Measurements from ENCODE around the gene ARRDC3.
"Not testable (repeated sequence)": the region's sequence is repeated elsewhere in the genome, so short reads cannot be mapped to it uniquely, and the experiment has no call there.

The ARRDC3 gene

GRCh38 chr5:91359962-91360609, 23.0 kb downstream of the ARRDC3 start:
- no peak overlapping the region for H3K4me3 ChIP-seq (ENCODE audit: extremely low read depth, insufficient read depth, low read length, poor library complexity, severe bottlenecking)
- 94 to 100% methylated on average over 2 to 3 of the region's 4 CpGs for WGBS, 2 experiments (ENCODE audit: insufficient coverage in 2 of 2)
- H3K4me1 ChIP-seq (ENCODE audit: control insufficient read depth, insufficient read depth, low read length, poor library complexity, severe bottlenecking): no peaks in the 10 kb centered on the region
- no peaks in the 10 kb centered on the region for H3K9me3 ChIP-seq (ENCODE audit: control insufficient read depth, low read length)
- no peak overlapping the region for H3K27ac ChIP-seq (ENCODE audit: low read depth, low read length, severe bottlenecking)
- no peaks in the 10 kb centered on the region for H3K36me3 ChIP-seq (ENCODE audit: control insufficient read depth, insufficient read depth, low read length)

DNA sequence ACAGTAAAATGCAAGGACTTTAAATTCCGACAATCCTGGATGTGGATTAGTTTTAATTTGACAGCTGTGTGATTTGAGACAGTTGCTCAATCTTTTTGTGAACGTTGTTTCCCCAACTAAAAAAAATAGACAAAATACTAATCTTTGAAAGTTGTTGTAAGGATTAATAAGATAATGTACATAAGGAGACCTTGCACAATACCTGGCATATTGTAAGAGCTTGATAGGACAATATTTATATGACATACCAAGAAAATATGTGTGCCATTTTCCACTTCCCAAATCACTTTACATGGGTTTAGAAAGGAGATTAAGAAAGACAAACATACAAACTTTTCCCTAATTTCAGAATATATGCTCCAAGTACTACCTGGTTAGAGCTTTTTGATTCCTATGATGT, 25.3 kb downstream of the ARRDC3 start:
- 100% methylated on average over 1 of the region's 2 CpGs; no CpG with 5 or more reads in 1 of the 2 experiments for WGBS, 2 experiments (ENCODE audit: insufficient coverage in 2 of 2)
- Histone ChIP-seq H3K36me3 (ENCODE audit: control insufficient read depth, insufficient read depth, low read length) (no peaks in the 10 kb centered on the region), H3K9me3 (ENCODE audit: control insufficient read depth, low read length) (no peaks in the 10 kb centered on the region), H3K27ac (ENCODE audit: low read depth, low read length, severe bottlenecking) (no peak overlapping the region), H3K4me1 (ENCODE audit: control insufficient read depth, insufficient read depth, low read length, poor library complexity, severe bottlenecking) (no peaks in the 10 kb centered on the region), H3K4me3 (ENCODE audit: extremely low read depth, insufficient read depth, low read length, poor library complexity, severe bottlenecking) (no peak overlapping the region)

DNA sequence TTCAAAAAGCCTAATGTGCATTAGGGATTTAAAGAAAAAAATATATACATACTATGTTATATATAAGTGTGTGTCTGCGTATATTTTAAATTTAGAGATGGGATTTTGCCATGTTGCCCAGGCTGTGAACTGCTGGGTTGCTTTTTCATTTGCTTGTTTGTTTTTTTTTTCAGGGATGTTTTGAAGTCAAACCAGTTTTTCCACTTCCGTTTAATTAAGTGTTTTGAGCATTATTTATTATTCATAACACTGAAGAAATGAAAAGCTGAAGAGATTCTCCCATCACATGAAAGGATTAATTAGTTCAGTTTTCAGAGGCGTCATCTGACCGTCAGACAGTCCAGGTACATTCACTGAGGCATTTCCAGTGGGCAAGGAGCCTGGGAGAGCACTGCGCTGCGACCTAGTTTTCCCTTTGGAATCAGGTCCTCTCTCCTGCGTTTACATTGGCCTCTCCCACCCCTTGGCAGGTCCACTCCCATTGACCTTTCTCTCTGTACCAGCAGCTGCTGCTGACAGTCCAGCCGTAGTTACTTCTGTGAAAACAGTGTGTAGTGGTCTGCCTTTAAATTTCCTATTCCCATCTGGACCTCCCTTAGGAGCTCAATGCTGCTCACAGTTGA, 26.0 kb downstream of the ARRDC3 start:
- H3K9me3 ChIP-seq (ENCODE audit: control insufficient read depth, low read length): no peaks in the 10 kb centered on the region
- H3K36me3 ChIP-seq (ENCODE audit: control insufficient read depth, insufficient read depth, low read length): no peaks in the 10 kb centered on the region
- H3K27ac ChIP-seq (ENCODE audit: low read depth, low read length, severe bottlenecking): no peak overlapping the region
- H3K4me1 ChIP-seq (ENCODE audit: control insufficient read depth, insufficient read depth, low read length, poor library complexity, severe bottlenecking): no peaks in the 10 kb centered on the region
- 82 to 93% methylated on average over 5 of the region's 8 CpGs for WGBS, 2 experiments (ENCODE audit: insufficient coverage in 2 of 2)
- H3K4me3 ChIP-seq (ENCODE audit: extremely low read depth, insufficient read depth, low read length, poor library complexity, severe bottlenecking): no peak overlapping the region

DNA sequence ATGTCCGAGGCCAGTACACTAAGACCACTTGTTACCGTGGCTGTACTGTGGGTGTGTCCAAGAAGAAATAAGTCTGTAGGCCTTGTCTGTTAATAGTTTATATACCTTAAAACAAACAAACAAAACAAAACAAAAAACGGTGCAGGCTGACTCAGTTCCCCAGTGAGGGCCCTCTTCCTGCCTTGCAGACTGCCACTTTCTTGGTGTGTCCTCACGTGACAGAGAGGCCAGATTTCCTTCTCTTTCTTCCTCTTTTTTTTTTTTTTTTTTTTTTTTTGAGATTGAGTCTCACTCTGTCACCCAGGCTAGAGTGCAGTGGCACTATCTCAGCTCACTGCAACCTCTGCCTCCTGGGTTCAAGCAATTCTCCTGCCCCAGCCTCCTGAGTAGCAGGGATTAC, 28.2 kb downstream of the ARRDC3 start:
- H3K36me3 ChIP-seq (ENCODE audit: control insufficient read depth, insufficient read depth, low read length); H3K4me1 ChIP-seq (ENCODE audit: control insufficient read depth, insufficient read depth, low read length, poor library complexity, severe bottlenecking); H3K9me3 ChIP-seq (ENCODE audit: control insufficient read depth, low read length); H3K4me3 ChIP-seq (ENCODE audit: extremely low read depth, insufficient read depth, low read length, poor library complexity, severe bottlenecking); H3K27ac ChIP-seq (ENCODE audit: low read depth, low read length, severe bottlenecking): not testable (repeated sequence)
- WGBS, 2 experiments (ENCODE audit: insufficient coverage in 2 of 2): 80 to 92% methylated on average over 1 to 2 of the region's 4 CpGs

- H3K4me1 ChIP-seq (ENCODE audit: control insufficient read depth, insufficient read depth, low read length, poor library complexity, severe bottlenecking): no peaks in the 10 kb centered on the region
- H3K4me3 ChIP-seq (ENCODE audit: extremely low read depth, insufficient read depth, low read length, poor library complexity, severe bottlenecking): no peak overlapping the region
- WGBS, 2 experiments (ENCODE audit: insufficient coverage in 2 of 2): 93 to 96% methylated on average over 7 to 9 of the region's 9 CpGs
- H3K9me3 ChIP-seq (ENCODE audit: control insufficient read depth, low read length): no peaks in the 10 kb centered on the region
- no peak overlapping the region for H3K27ac ChIP-seq (ENCODE audit: low read depth, low read length, severe bottlenecking)
- H3K36me3 ChIP-seq (ENCODE audit: control insufficient read depth, insufficient read depth, low read length): no peaks in the 10 kb centered on the region
Observed at GRCh38 chr5:91352831-91353695, 30.1 kb downstream of the ARRDC3 start.

DNA sequence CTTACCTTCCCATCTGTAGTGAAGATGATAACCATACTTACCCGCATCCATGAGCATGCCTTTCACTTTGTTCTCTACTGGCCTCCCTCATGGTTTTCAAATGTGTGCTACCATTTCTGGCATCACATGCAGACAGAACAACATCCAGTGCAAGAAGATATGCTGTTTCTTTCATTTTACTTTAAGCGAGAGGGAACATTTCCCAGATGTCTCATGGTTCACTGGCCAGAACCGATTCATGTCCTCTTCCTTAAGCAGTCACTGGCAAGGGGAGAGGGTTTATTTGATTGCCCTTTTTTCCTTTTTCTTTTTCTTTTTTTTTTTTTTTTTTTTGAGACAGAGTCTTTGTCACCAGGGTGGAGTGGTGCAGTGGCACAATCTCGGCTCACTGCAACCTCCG, 37.7 kb downstream of the ARRDC3 start:
- H3K36me3 ChIP-seq (ENCODE audit: control insufficient read depth, insufficient read depth, low read length): no peaks in the 10 kb centered on the region

GRCh38 chr5:91344661-91345200, 38.4 kb downstream of the ARRDC3 start:
- H3K4me1 ChIP-seq (ENCODE audit: control insufficient read depth, insufficient read depth, low read length, poor library complexity, severe bottlenecking): not testable (repeated sequence)
- WGBS, 2 experiments (ENCODE audit: insufficient coverage in 2 of 2): 60% methylated on average over 1 of the region's 4 CpGs; no CpG with 5 or more reads in 1 of the 2 experiments

More for the DNA sequence above, 37.7 kb downstream of the ARRDC3 start:
- no peak overlapping the region for H3K4me3 ChIP-seq (ENCODE audit: extremely low read depth, insufficient read depth, low read length, poor library complexity, severe bottlenecking)
- H3K4me1 ChIP-seq (ENCODE audit: control insufficient read depth, insufficient read depth, low read length, poor library complexity, severe bottlenecking): no peaks in the 10 kb centered on the region
- WGBS, 2 experiments (ENCODE audit: insufficient coverage in 2 of 2): 100% methylated on average over 3 of the region's 5 CpGs
- H3K27ac ChIP-seq (ENCODE audit: low read depth, low read length, severe bottlenecking): no peak overlapping the region
- peaks cover 9% of the 10 kb centered on the region for H3K9me3 ChIP-seq (ENCODE audit: control insufficient read depth, low read length)

DNA sequence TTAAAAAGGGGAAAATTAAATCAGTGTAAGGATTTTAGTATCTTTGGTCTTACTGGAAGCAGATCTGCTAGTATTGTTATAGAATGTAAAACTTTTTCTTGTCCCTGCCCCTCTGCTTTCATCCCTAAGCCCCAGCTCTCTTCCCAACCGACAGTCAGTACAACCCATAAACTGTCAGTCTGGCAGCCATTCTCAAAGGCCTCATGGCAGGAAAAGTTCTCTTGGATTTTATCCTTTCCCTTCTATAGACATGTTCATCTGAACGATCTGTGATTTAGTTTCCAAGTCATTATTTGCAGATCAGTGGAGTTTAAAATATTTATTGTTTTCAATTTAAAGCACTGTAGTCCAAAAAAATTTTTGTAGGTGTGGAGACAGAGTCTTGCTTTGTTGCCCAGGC, 39.2 kb downstream of the ARRDC3 start:
- Histone ChIP-seq H3K27ac (ENCODE audit: low read depth, low read length, severe bottlenecking) (no peak overlapping the region), H3K36me3 (ENCODE audit: control insufficient read depth, insufficient read depth, low read length) (no peaks in the 10 kb centered on the region), H3K9me3 (ENCODE audit: control insufficient read depth, low read length) (peaks cover 9% of the 10 kb centered on the region), H3K4me3 (ENCODE audit: extremely low read depth, insufficient read depth, low read length, poor library complexity, severe bottlenecking) (no peak overlapping the region), H3K4me1 (ENCODE audit: control insufficient read depth, insufficient read depth, low read length, poor library complexity, severe bottlenecking) (no peaks in the 10 kb centered on the region)
- WGBS, 2 experiments (ENCODE audit: insufficient coverage in 2 of 2): 80 to 91% methylated on average over 1 of the region's 2 CpGs

More at GRCh38 chr5:91344661-91345200, 38.4 kb downstream of the ARRDC3 start:
- not testable (repeated sequence) for H3K27ac ChIP-seq (ENCODE audit: low read depth, low read length, severe bottlenecking); H3K9me3 ChIP-seq (ENCODE audit: control insufficient read depth, low read length); H3K36me3 ChIP-seq (ENCODE audit: control insufficient read depth, insufficient read depth, low read length); H3K4me3 ChIP-seq (ENCODE audit: extremely low read depth, insufficient read depth, low read length, poor library complexity, severe bottlenecking)

DNA sequence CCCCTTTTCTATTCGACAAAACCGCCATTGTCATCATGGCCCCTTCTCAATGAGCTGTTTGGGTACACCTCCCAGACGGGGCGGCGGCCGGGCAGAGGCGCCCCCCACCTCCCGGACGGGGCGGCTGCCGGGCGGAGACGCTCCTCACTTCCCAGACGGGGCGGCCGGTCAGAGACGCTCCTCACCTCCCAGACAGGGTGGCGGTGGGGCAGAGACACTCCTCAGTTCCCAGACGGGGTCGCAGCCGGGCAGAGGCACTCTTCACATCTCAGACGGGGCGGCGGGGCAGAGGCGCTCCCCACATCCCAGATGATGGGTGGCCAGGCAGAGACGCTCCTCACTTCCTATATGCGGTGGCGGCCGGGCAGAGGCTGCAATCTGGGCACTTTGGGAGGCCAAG, 40.2 kb downstream of the ARRDC3 start:
- not testable (repeated sequence) for H3K36me3 ChIP-seq (ENCODE audit: control insufficient read depth, insufficient read depth, low read length); H3K9me3 ChIP-seq (ENCODE audit: control insufficient read depth, low read length)
- WGBS, 2 experiments (ENCODE audit: insufficient coverage in 2 of 2): 93 to 96% methylated on average over 24 to 26 of the region's 29 CpGs

GRCh38 chr5:91341154-91341553, 42.0 kb downstream of the ARRDC3 start:
- Histone ChIP-seq H3K36me3 (ENCODE audit: control insufficient read depth, insufficient read depth, low read length) (no peaks in the 10 kb centered on the region), H3K9me3 (ENCODE audit: control insufficient read depth, low read length) (peaks cover 9% of the 10 kb centered on the region), H3K27ac (ENCODE audit: low read depth, low read length, severe bottlenecking) (no peak overlapping the region), H3K4me3 (ENCODE audit: extremely low read depth, insufficient read depth, low read length, poor library complexity, severe bottlenecking) (no peak overlapping the region), H3K4me1 (ENCODE audit: control insufficient read depth, insufficient read depth, low read length, poor library complexity, severe bottlenecking) (no peaks in the 10 kb centered on the region)
- WGBS, 2 experiments (ENCODE audit: insufficient coverage in 2 of 2): 50% methylated on average over 2 of the region's 3 CpGs

More for the DNA sequence above, 40.2 kb downstream of the ARRDC3 start:
- H3K27ac ChIP-seq (ENCODE audit: low read depth, low read length, severe bottlenecking); H3K4me1 ChIP-seq (ENCODE audit: control insufficient read depth, insufficient read depth, low read length, poor library complexity, severe bottlenecking); H3K4me3 ChIP-seq (ENCODE audit: extremely low read depth, insufficient read depth, low read length, poor library complexity, severe bottlenecking): not testable (repeated sequence)
